ENCODE results near the gene ZHX3.

The ZHX3 gene

GRCh38 chr20:41349943-41350342, 32.4 kb upstream of the ZHX3 start:
- no peak for DNase-seq (ENCODE audit: low spot score)
- TF ChIP-seq CTCF (conservative IDR thresholded peaks at IDR 0.05; ENCODE audit: low read depth) = no peak
- ChIA-PET POLR2A (ENCODE audit: low non-redundant PET) (no interaction called here), CTCF (interaction anchor here (0.6 to 1.5 kb wide), 7 partner anchors 9 to 1421 kb away, joined by 3 to 5 read pairs (median 3); partner anchors contain the start of gene LPIN3)
- peak overlapping the region; percentile 2; the same call in 1 of the 2 replicates for H3K27ac ChIP-seq

GRCh38 chr20:41349266-41349665, 31.7 kb upstream of the ZHX3 start:
- H3K27ac ChIP-seq = no peak overlapping the region
- ChIA-PET CTCF (interaction anchor here (1.1 to 1.5 kb wide), 3 partner anchors 9 to 389 kb away, joined by 4 to 5 read pairs (median 4); partner anchors contain the start of gene LPIN3), POLR2A (ENCODE audit: low non-redundant PET) (no interaction called here)
- DNase-seq (ENCODE audit: low spot score) = no peak
- TF ChIP-seq CTCF (conservative IDR thresholded peaks at IDR 0.05; ENCODE audit: low read depth) = no peak

- no peak for DNase-seq (ENCODE audit: low spot score)
- ChIA-PET CTCF (interaction anchor here (0.6 kb wide), 1 partner anchor 135 kb away, joined by 3 read pairs; no protein-coding TSS in a partner anchor), POLR2A (ENCODE audit: low non-redundant PET) (no interaction called here)
- no peak for TF ChIP-seq CTCF (conservative IDR thresholded peaks at IDR 0.05; ENCODE audit: low read depth)
- 0 out of 2 replicates have a peak overlapping the region, but pooled peaks have one; percentile 11 for H3K27ac ChIP-seq
Observed at GRCh38 chr20:41348430-41349172, 31.1 kb upstream of the ZHX3 start.

- ChIA-PET CTCF (interaction anchor here (1.0 kb wide), 1 partner anchor 11 kb away, joined by 4 read pairs; no protein-coding TSS in a partner anchor), POLR2A (ENCODE audit: low non-redundant PET) (interaction anchor here (0.5 to 0.6 kb wide), 2 partner anchors 29 to 136 kb away, joined by 3 read pairs; no protein-coding TSS in a partner anchor)
- peak overlapping the region; percentile 15; the same call in 1 of the 2 replicates for H3K27ac ChIP-seq
- no peak for DNase-seq (ENCODE audit: low spot score)
- no peak for TF ChIP-seq CTCF (conservative IDR thresholded peaks at IDR 0.05; ENCODE audit: low read depth)
Observed at GRCh38 chr20:41347523-41348429, 30.2 kb upstream of the ZHX3 start.

GRCh38 chr20:41345729-41346067, 28.2 kb upstream of the ZHX3 start:
- TF ChIP-seq CTCF (conservative IDR thresholded peaks at IDR 0.05; ENCODE audit: low read depth) = no peak
- no peak for DNase-seq (ENCODE audit: low spot score)
- CTCF ChIA-PET = interaction anchor here (0.5 to 0.6 kb wide), 2 partner anchors 72 to 735 kb away, joined by 3 to 4 read pairs; no protein-coding TSS in a partner anchor
- H3K27ac ChIP-seq = no peak overlapping the region
- POLR2A ChIA-PET (ENCODE audit: low non-redundant PET) = no interaction called here
